ENCODE measurements around the gene YJEFN3. TPM values are rescaled to one million over a fixed set of nuclear protein-coding genes. Genes with fewer than 3 reads are reported as not detected.

YJEFN3 gene
- polyA plus RNA-seq, 3 donors = 3.7 to 4.9 (median 4.5) TPM

- no peak overlapping the region for H3K27ac ChIP-seq (ENCODE audit: low read depth, low read length)
- WGBS, 3 donors = 87 to 93% (median 91%) methylated on average over 53 of the region's 53 CpGs
Observed at GRCh38 chr19:19544954-19545591, 16.4 kb downstream of the YJEFN3 start.

DNA sequence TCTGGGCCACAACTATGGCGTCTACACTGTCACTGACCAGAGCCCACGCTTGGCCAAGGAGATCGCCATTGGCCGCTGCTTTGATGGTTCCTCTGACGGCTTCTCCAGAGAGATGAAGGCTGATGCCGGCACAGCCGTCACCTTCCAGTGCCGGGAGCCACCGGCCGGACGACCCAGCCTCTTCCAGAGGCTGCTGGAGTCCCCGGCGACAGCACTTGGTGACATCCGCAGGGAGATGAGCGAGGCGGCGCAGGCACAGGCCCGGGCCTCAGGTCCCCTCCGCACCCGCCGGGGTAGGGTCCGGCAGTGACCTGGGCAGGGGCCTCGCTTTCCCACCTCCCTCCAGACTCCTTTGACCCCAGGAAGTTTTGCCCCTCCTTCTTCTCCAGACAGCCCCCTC, 17.0 kb downstream of the YJEFN3 start:
- 91 to 95% (median 95%) methylated on average over 15 to 23 of the region's 23 CpGs for WGBS, 3 donors
- no peak overlapping the region for H3K27ac ChIP-seq (ENCODE audit: low read depth, low read length)

DNA sequence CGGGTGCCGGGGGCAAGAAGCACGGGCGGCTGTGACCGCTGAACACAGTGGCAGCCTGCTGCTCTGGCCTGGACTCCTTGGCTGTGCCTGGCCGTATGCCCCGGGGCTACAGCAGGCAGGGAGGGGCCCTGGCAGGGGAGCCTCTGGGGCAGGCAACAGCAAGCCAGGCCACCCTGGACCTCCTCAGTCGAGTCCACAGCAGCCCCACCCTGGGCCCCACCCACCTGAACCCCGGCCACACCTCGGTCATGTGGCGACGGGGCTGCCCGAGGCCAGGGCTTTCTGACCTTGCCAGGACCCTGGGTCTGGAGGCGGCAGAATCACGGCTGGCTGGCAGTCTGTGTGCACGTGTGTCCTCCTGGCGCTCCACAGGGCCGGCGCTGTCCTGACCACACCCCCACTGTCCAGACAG, 18.0 kb downstream of the YJEFN3 start:
- no peak overlapping the region for H3K27ac ChIP-seq (ENCODE audit: low read depth, low read length)
- WGBS, 3 donors = 47 to 67% (median 54%) methylated on average over 17 to 19 of the region's 19 CpGs

DNA sequence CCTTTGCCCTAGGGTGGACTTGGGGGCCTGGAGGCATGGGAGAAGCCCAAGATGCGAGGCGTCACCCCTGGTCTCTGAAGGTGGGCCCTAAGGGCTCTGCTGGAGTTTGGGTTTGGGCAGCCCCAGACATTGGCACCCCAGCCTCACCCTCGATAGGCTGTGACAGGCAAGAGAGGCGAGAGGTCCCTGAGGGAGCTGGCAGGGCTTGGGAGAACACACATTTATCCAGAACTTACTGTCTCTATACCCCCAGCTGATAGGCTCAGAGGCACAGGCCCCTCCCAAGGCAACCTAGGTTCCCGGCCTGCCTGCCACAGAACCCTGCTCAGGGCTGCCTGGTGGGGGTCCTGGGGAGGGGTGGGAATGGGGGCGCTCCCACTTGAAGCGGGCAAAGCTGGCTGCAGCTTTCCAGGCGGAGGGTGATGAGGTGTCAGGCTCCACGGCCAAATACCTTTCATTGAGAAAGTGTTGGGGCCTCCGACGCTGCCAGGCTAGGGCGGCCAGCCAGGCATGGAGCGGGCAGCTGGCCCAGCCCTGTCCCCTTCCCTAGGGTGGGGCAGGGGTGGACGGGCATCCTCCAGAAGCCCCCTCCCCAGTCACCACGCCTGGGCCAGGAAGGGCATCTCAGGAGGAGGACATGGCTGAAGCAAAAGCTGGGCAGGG, 19.1 kb downstream of the YJEFN3 start:
- no peak overlapping the region for H3K27ac ChIP-seq (ENCODE audit: low read depth, low read length)
- 54 to 64% (median 62%) methylated on average over 15 of the region's 15 CpGs for WGBS, 3 donors

- no peak overlapping the region for H3K27ac ChIP-seq (ENCODE audit: low read depth, low read length)
- 44 to 59% (median 47%) methylated on average over 13 of the region's 13 CpGs for WGBS, 3 donors
Observed at GRCh38 chr19:19548915-19549759, 20.4 kb downstream of the YJEFN3 start.

GRCh38 chr19:19549804-19550464, 21.2 kb downstream of the YJEFN3 start:
- H3K27ac ChIP-seq (ENCODE audit: low read depth, low read length) = no peak overlapping the region
- 58 to 67% (median 62%) methylated on average over 23 of the region's 23 CpGs for WGBS, 3 donors

DNA sequence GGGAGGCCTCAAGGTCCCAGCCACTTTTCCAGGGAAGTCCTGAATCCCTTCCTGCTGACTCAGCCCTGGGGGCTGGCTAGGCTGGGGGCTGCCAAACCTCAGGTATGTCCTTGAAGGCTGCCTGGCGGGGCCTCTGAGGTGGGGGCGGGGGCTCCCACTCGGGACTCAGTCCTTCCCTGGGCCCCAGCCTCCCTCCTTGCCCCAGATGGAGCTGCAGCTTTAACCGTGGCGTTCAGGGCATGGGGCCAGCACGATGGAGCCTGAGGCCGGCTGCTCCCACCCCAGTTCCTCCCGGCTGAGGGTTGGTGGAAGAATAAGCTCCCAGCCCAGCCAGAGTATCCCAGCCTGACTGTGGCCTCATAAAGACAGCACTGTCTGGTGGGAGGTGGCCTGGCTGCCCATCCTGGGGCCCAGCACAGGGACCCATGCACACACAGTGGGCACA, 21.8 kb downstream of the YJEFN3 start:
- no peak overlapping the region for H3K27ac ChIP-seq (ENCODE audit: low read depth, low read length)
- 31 to 42% (median 39%) methylated on average over 8 of the region's 8 CpGs for WGBS, 3 donors

- 80 to 83% (median 81%) methylated on average over 10 of the region's 10 CpGs for WGBS, 3 donors
Observed at GRCh38 chr19:19550972-19551852, 22.5 kb downstream of the YJEFN3 start.

DNA sequence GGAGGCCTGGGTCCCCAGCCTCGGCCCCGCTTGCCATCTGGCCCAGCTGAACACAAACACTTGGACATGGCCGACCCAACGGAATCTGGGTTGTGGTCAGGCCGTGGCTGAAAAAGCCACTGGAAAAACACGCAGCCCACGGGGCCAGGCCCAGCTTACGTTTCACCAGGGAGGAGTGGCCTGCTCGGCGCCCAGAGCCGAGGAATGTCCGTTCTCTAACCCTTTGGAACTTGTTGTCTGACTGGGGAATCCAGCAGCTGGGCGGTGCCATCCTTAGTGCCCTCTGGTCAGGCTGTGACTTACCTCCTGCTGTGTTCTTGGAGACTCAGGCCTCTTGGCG, 23.1 kb downstream of the YJEFN3 start:
- no peak overlapping the region for H3K27ac ChIP-seq (ENCODE audit: low read depth, low read length)
- WGBS, 3 donors = 71 to 84% (median 72%) methylated on average over 14 of the region's 14 CpGs

More at GRCh38 chr19:19550972-19551852, 22.5 kb downstream of the YJEFN3 start:
- H3K27ac ChIP-seq (ENCODE audit: low read depth, low read length) = no peak overlapping the region

DNA sequence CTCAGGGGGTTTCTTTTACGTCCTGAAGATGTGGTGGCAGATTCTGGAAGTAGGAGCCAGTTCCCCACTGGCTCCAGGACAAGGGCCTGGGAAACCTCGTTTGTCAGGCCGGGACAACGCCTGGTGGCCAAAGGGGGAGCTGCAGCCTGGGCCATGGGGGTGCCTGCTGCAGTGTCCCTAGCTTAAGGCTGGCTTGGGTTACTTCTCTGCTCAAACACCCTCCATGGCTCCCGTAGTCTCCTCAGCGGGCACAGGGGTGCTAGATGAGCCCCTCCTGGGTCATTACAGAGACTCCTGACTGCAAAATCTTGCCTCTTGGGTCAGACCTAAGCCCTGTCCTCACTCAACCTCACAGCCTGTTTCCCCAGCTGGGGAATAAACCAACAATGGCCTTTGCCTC, 24.1 kb downstream of the YJEFN3 start:
- WGBS, 3 donors = 46 to 51% (median 50%) methylated on average over 6 of the region's 6 CpGs
- H3K27ac ChIP-seq (ENCODE audit: low read depth, low read length) = no peak overlapping the region

DNA sequence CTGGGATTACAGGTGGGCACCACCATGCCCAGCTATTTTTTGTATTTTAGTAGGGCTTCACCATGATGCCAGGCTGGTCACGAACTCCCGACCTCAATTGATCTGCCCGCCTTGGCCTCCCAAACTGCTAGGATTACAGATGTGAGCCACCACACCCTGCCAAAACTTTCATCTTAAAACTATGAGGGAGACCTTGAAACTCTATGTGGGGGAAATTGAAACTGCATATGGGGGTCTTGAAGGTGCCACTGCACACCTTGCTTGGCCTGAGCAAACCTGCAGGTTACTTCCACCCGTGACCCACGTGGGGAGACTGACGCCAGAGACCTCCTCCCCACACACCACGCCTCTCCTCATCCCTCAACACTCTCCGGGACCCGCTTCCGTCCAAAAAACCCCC, 25.0 kb downstream of the YJEFN3 start:
- 84 to 91% (median 87%) methylated on average over 10 of the region's 10 CpGs for WGBS, 3 donors
- no peak overlapping the region for H3K27ac ChIP-seq (ENCODE audit: low read depth, low read length)

GRCh38 chr19:19554074-19555023, 25.6 kb downstream of the YJEFN3 start:
- H3K27ac ChIP-seq (ENCODE audit: low read depth, low read length) = no peak overlapping the region
- WGBS, 3 donors = 57 to 65% (median 60%) methylated on average over 32 to 34 of the region's 34 CpGs

DNA sequence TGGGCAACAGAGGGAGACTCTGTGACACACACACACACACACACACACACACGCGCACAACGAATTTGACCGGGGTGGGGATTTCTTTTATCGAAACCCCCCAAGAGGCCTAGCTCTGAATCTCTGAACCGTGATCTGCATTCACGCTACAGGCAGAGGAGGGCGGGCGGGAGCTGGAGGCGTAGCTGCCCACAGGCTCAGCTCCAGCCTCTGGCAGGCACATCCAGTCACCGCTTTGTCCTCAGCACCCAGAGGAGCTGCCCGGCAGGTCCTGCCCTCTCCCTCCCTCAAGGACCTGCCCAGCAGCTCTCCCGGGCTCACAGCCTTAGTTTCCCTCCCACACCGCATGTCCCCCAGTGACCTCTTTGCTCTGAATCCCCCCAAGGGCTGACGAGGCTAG, 29.3 kb downstream of the YJEFN3 start:
- 79 to 84% (median 80%) methylated on average over 15 of the region's 15 CpGs for WGBS, 3 donors
- no peak overlapping the region for H3K27ac ChIP-seq (ENCODE audit: low read depth, low read length)

DNA sequence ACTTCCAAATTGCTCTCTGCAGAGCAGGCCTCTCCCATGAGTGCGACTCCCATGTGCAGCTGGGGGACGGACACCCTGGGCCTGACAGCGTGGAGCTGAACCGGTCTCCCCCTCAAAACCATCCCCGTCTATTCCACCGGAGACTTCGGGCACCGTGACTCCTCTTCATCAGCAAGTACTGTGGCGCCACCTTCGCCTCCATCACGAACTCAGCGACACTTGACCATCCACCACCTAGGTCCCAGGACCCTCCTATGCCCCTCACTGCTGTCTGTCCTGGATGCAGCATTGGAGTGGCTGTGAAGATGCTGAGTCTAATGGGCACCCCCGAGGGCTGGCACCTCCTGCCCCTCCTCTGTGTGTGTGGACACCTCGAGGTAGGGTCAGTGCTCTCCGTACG, 29.9 kb downstream of the YJEFN3 start:
- WGBS, 3 donors = 83 to 93% (median 93%) methylated on average over 16 of the region's 16 CpGs

GRCh38 chr19:19559931-19560330, 31.2 kb downstream of the YJEFN3 start:
- no peak overlapping the region for H3K27ac ChIP-seq (ENCODE audit: low read depth, low read length)
- 49 to 64% (median 56%) methylated on average over 4 of the region's 4 CpGs for WGBS, 3 donors

More for the DNA sequence above, 29.9 kb downstream of the YJEFN3 start:
- H3K27ac ChIP-seq (ENCODE audit: low read depth, low read length) = no peak overlapping the region

GRCh38 chr19:19561946-19562664, 33.4 kb downstream of the YJEFN3 start:
- 77 to 83% (median 83%) methylated on average over 26 of the region's 26 CpGs for WGBS, 3 donors
- H3K27ac ChIP-seq (ENCODE audit: low read depth, low read length) = no peak overlapping the region
